OCI-LY7 (cell line): Measurements from ENCODE around the gene SYCP2.

Experiments
- EZH2phosphoT487 ChIP-seq: fragments of 200-600 bp; sonication (generic); IDR thresholded peaks from 2 replicates; pipeline ENCODE4 v1.6.1; 2018; ENCODE audit warnings: low read depth, borderline replicate concordance, mild to moderate bottlenecking, mixed run types, antibody characterized with exemption, low read length, moderate library complexity, mixed read lengths
- TF ChIP-seq, protein P1 (sequence below): fragments of 200-600 bp; sonication (generic); conservative IDR thresholded peaks from 2 replicates; pipeline ENCODE4 v1.5.1; 2014; ENCODE audit warnings: mild to moderate bottlenecking, antibody characterized with exemption, low read length, moderate library complexity, mixed read lengths

DNA sequence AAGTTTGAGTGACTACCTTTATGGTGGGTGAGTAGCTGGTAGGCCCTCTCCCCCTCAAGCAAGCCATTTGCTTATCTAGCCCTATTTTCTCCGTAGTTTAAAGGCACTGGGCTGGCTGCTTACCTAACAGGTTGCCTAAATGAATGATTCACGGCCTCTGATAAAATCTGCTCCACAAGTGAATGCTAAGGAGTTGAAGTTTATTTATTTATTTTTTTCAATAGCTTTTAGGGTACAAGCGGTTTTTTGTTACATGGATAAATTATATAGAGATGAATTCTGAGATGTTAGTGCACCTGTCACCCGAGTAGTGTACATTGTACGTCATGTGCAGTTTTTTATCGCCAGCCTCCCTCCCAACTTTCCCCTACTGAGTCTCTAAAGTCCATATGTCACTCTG is 16.5 kb upstream of the SYCP2 start:
- TF ChIP-seq, protein P1, sequence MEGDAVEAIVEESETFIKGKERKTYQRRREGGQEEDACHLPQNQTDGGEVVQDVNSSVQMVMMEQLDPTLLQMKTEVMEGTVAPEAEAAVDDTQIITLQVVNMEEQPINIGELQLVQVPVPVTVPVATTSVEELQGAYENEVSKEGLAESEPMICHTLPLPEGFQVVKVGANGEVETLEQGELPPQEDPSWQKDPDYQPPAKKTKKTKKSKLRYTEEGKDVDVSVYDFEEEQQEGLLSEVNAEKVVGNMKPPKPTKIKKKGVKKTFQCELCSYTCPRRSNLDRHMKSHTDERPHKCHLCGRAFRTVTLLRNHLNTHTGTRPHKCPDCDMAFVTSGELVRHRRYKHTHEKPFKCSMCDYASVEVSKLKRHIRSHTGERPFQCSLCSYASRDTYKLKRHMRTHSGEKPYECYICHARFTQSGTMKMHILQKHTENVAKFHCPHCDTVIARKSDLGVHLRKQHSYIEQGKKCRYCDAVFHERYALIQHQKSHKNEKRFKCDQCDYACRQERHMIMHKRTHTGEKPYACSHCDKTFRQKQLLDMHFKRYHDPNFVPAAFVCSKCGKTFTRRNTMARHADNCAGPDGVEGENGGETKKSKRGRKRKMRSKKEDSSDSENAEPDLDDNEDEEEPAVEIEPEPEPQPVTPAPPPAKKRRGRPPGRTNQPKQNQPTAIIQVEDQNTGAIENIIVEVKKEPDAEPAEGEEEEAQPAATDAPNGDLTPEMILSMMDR, result no peak
- no peak for TF ChIP-seq EZH2phosphoT487
